Lung (tissue), 12 donors: ENCODE data around the gene ADGRB2. TPM values are rescaled to one million over a fixed set of nuclear protein-coding genes. Genes with fewer than 3 reads are reported as not detected.

ENCODE experiments used
- ATAC-seq: fragments of 200-7000 bp; cut with Tn5 transposase; one replicate; pipeline ENCODE4 v1.9.1; 2020; ENCODE audit warnings: moderate number of reproducible peaks; ENCODE audit not compliant: insufficient read depth, low FRiP score
- DNase-seq, 3 donors: peaks; one replicate each; pipeline ENCODE4 v3.0.0-alpha.2; 2013 to 2017
- H3K27ac ChIP-seq, 2 donors: one replicate each; pipeline ENCODE4 v1.5.1; 2013; ENCODE audit warnings: mild to moderate bottlenecking in 2 of 2, moderate library complexity in 2 of 2, control low read depth in 1 of 2, inconsistent platforms in 1 of 2, low read depth in 1 of 2, low read length in 1 of 2
- H3K27me3 ChIP-seq, 3 donors: one replicate each; pipeline ENCODE4 v1.5.1; 2013; ENCODE audit warnings: low read length in 2 of 3; ENCODE audit not compliant: control insufficient read depth in 3 of 3, insufficient read depth in 3 of 3
- H3K36me3 ChIP-seq, 4 donors: one replicate each; pipeline ENCODE4 v1.5.1; 2013; ENCODE audit warnings: low read length in 4 of 4, mild to moderate bottlenecking in 1 of 4, moderate library complexity in 1 of 4; ENCODE audit not compliant: control insufficient read depth in 4 of 4, insufficient read depth in 4 of 4
- H3K4me1 ChIP-seq, 5 donors: one replicate each; pipeline ENCODE4 v1.5.1; 2013; ENCODE audit warnings: low read length in 5 of 5, mild to moderate bottlenecking in 2 of 5, moderate library complexity in 1 of 5; ENCODE audit not compliant: control insufficient read depth in 5 of 5, insufficient read depth in 5 of 5
- H3K4me3 ChIP-seq: one replicate; pipeline ENCODE4 v1.5.1; 2013; ENCODE audit warnings: mild to moderate bottlenecking, control low read depth, moderate library complexity
- H3K9ac ChIP-seq, 2 donors: one replicate each; pipeline ENCODE4 v1.5.1; 2013; ENCODE audit warnings: low read length in 2 of 2, control low read depth in 1 of 2; ENCODE audit not compliant: insufficient read depth in 1 of 2
- H3K9me3 ChIP-seq, 4 donors: one replicate each; pipeline ENCODE4 v1.5.1; 2013; ENCODE audit warnings: low read length in 3 of 4, mild to moderate bottlenecking in 1 of 4, moderate library complexity in 1 of 4; ENCODE audit not compliant: control insufficient read depth in 4 of 4, insufficient read depth in 3 of 4
- WGBS, 2 donors: extraction: QIAGEN DNeasy Blood & Tissue Kit; methylation state at CpG; one replicate each; pipeline ENCODE4 v1.1.7; 2013; 5-methylcytosine and 5-hydroxymethylcytosine counted together
- polyA plus RNA-seq, 2 donors: library from polyadenylated mRNA; stranded (reverse); fragments of 200-250 nt; gene quantifications; one replicate each; pipeline ENCODE4 v1.2.1, GENCODE V29; 2013
- total RNA-seq, 2 donors: library from RNA; depleted of rRNA in 1 of 2; stranded (reverse); fragments of >200 nt in 1 of 2; gene quantifications; one replicate each; pipeline ENCODE4 v1.2.1, GENCODE V29; 2014 to 2021
- TF ChIP-seq, protein P1 (sequence below): IDR thresholded peaks from 2 replicates; pipeline ENCODE4 v1.5.1; 2012; ENCODE audit warnings: mild to moderate bottlenecking; ENCODE audit errors: control extremely low read depth, extremely low read depth
- donor health status: control.
- donor health status: control.
- donor health status: Bipolar disorder and iron deficiency.
- donor health status: healthy.
- donor health status: DM: yes; HTN: yes; CAD: no.

Gene ADGRB2
- total and polyA plus RNA-seq, 4 donors = 0.44 to 7.6 (median 1.3) TPM

DNA sequence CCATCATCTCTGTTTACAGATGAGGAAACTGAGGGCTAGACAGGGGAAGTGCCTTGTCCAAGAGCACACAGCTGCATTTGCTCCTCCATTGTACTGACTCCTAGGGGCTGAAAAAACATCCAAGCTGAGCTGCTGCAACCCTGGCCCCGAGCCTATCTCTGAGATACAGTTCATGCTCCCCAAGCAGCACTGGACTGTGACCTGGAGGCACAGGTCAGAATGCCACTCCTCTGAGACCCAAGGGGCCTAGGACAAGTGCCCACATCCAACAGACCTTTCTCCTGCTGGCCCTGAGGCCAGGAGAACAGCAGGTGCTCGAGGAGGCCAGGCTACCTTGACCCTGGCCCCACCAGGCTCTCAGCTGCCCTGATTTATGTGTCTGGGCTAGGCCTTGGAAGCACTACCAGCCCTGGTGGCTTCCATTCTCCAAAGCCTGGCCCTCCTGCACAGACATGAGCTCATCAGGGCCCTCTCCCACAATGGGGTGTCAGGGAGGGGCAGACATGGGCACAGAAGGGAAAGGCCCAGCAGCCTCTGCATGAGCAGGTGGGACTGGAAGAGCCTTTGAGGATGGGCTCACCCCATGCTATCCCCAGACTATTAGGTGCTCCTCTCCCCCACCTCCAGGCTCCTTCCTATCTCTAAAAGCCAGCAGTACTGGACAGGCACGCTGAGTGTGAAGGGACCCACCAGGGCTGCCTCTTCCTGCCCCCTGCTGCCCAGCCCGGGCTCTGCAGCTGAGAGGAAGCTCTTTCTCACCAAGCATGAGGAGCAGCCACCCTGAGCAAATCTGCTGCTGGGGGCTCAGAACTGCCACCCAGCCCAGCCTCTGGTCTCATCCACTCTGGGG, 18.8 kb downstream of the ADGRB2 start:
- Histone ChIP-seq H3K36me3 (no peaks in the 10 kb centered on the region), H3K27ac (no peak overlapping the region), H3K9ac (no peak overlapping the region), H3K27me3 (no peaks in the 10 kb centered on the region), H3K4me1 (peaks cover 0 to 34% (median 13%) of the 10 kb centered on the region in 5 donors), H3K9me3 (no peaks in the 10 kb centered on the region), H3K4me3 (no peak overlapping the region)
- TF ChIP-seq, protein P1, sequence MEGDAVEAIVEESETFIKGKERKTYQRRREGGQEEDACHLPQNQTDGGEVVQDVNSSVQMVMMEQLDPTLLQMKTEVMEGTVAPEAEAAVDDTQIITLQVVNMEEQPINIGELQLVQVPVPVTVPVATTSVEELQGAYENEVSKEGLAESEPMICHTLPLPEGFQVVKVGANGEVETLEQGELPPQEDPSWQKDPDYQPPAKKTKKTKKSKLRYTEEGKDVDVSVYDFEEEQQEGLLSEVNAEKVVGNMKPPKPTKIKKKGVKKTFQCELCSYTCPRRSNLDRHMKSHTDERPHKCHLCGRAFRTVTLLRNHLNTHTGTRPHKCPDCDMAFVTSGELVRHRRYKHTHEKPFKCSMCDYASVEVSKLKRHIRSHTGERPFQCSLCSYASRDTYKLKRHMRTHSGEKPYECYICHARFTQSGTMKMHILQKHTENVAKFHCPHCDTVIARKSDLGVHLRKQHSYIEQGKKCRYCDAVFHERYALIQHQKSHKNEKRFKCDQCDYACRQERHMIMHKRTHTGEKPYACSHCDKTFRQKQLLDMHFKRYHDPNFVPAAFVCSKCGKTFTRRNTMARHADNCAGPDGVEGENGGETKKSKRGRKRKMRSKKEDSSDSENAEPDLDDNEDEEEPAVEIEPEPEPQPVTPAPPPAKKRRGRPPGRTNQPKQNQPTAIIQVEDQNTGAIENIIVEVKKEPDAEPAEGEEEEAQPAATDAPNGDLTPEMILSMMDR = peak; percentile 32
- DNase-seq = peak; percentile 43 to 65 (median 53)
- ATAC-seq = peak; percentile 60
- WGBS, 2 donors = 50 to 52% methylated on average over 4 of the region's 4 CpGs

DNA sequence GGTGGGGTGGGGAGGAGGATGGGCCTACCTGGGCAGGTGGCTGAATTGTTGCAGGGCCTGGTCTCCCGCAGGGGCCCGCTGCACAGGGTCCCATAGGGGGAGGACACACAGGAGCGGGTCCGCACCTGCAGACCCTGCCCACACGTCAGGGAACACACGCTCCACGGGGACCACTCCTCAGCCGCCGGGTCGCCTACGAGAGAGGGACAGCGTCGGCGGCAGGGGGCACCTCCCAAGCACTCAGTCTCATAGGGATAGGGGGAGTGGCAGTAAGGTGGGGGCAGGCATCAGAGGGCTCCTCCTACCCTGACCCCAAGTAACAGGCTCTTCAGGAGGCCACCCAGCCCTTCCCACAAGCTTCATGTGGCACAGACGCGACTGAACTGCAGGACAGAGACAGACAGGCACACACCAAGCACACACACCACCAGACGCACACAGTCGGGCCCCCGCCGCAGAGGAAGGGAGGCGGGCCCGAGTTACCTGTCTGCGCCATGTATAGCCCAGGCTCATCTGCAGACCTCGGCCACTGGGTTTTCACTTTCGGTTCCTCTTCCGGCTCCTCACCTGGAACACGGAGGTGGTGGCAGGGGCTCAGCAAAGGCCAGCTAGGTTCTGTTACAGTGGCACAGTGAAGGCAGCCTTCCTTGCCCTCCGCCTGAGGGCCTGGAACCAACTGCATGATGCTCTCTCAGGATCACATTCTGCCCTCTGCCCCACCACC, 19.8 kb downstream of the ADGRB2 start:
- no peaks in the 10 kb centered on the region for H3K27me3 ChIP-seq
- TF ChIP-seq, protein P1 = no peak
- H3K27ac ChIP-seq = no peak overlapping the region
- WGBS, 2 donors = 87 to 90% methylated on average over 28 of the region's 28 CpGs
- H3K9me3 ChIP-seq = no peaks in the 10 kb centered on the region
- DNase-seq (no peak), ATAC-seq (no peak)
- H3K4me3 ChIP-seq = no peak overlapping the region
- peaks cover 0 to 7% (median under 1%) of the 10 kb centered on the region in 4 donors for H3K36me3 ChIP-seq
- no peak overlapping the region for H3K9ac ChIP-seq
- H3K4me1 ChIP-seq = peaks cover 0 to 34% (median 13%) of the 10 kb centered on the region in 5 donors

DNA sequence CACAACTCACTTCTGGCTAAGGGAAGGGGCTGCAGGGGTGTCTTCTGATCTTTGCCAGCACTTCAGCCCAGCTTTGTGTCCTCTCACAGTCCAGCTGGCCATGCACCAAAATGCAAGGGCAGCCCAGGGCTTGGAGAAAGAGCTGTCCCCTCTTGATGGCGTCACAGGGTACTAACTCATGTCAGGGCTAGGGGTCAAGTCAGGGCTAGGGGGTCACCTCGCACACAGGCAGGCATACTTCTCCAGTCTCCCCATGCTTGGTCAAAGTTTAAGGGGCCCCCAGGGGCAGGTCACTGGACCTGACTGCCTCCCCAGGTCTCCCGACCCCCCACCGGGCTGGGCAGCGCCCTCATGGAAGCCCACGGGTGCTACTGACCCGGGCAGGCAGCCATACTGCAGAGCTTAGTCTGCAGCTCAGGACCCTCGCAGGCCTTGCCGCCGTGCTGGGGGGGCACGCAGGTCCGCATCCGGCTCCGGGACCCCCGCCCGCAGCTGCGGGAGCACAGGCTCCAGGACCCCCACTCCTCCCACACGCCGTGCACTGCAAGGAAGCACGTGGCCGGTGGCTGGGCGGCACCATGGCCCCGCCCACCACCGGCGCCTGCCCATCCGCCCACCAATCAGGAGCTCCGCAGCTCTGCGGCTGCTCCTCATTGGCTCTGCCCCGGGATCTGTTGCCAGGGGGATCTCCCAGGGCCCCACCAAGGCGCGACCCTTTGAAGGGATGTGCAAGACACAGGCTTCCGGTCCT, 21.5 kb downstream of the ADGRB2 start:
- 85 to 94% methylated on average over 32 of the region's 32 CpGs for WGBS, 2 donors
- Histone ChIP-seq H3K4me1 (peaks cover 0 to 23% (median 10%) of the 10 kb centered on the region in 5 donors), H3K36me3 (peaks cover 0 to 12% (median under 1%) of the 10 kb centered on the region in 4 donors), H3K9ac (no peak overlapping the region), H3K9me3 (no peaks in the 10 kb centered on the region), H3K4me3 (no peak overlapping the region), H3K27ac (no peak overlapping the region), H3K27me3 (no peaks in the 10 kb centered on the region)
- no peak for DNase-seq
- ATAC-seq = no peak
- TF ChIP-seq, protein P1 = no peak
